HG02870 (cell line): Measurements from ENCODE around the gene KCNB1.

ENCODE experiments used
- ATAC-seq: cut with Tn5 transposase; IDR thresholded peaks from one replicate; pipeline ENCODE4 v1.9.1; 2021; ENCODE audit warnings: mild to moderate bottlenecking, moderate library complexity; ENCODE audit not compliant: unreplicated experiment

Gene KCNB1

GRCh38 chr20:49482621-49483017, at the start of gene KCNB1:
Gene KCNB1 (minus strand): TSS chr20:49482668. CDS start chr20:49482480, 188 bp downstream.
- no peak for ATAC-seq

GRCh38 chr20:49529470-49529869, 47.0 kb upstream of the KCNB1 start:
- ATAC-seq, result no peak

- ATAC-seq, result no peak
Observed at GRCh38 chr20:49526568-49526967, 44.1 kb upstream of the KCNB1 start.

GRCh38 chr20:49526056-49526455, 43.6 kb upstream of the KCNB1 start:
- no peak for ATAC-seq

- ATAC-seq, result no peak
Observed at GRCh38 chr20:49523767-49524360, 41.4 kb upstream of the KCNB1 start.

GRCh38 chr20:49521356-49521755, 38.9 kb upstream of the KCNB1 start:
- ATAC-seq, result no peak

- no peak for ATAC-seq
Observed at GRCh38 chr20:49519777-49520359, 37.4 kb upstream of the KCNB1 start.

- ATAC-seq, result no peak
Observed at GRCh38 chr20:49519212-49519712, 36.8 kb upstream of the KCNB1 start.

- no peak for ATAC-seq
Observed at GRCh38 chr20:49518576-49518975, 36.1 kb upstream of the KCNB1 start.

GRCh38 chr20:49517805-49518100, 35.3 kb upstream of the KCNB1 start:
- ATAC-seq, result no peak

- no peak for ATAC-seq
Observed at GRCh38 chr20:49516916-49517804, 34.7 kb upstream of the KCNB1 start.

- no peak for ATAC-seq
Observed at GRCh38 chr20:49515586-49515985, 33.1 kb upstream of the KCNB1 start.

- no peak for ATAC-seq
Observed at GRCh38 chr20:49513517-49513916, 31.0 kb upstream of the KCNB1 start.

- no peak for ATAC-seq
Observed at GRCh38 chr20:49513009-49513408, 30.5 kb upstream of the KCNB1 start.

- no peak for ATAC-seq
Observed at GRCh38 chr20:49511788-49512525, 29.5 kb upstream of the KCNB1 start.

- ATAC-seq, result no peak
Observed at GRCh38 chr20:49510562-49511122, 28.2 kb upstream of the KCNB1 start.

GRCh38 chr20:49508435-49509199, 26.1 kb upstream of the KCNB1 start:
- ATAC-seq, result no peak

- ATAC-seq, result no peak
Observed at GRCh38 chr20:49507741-49508434, 25.4 kb upstream of the KCNB1 start.

GRCh38 chr20:49505518-49505917, 23.1 kb upstream of the KCNB1 start:
- ATAC-seq, result no peak

GRCh38 chr20:49503176-49503575, 20.7 kb upstream of the KCNB1 start:
- ATAC-seq, result no peak
